GM18951 (cell line): ENCODE data around the gene SH2B2.
A peak's percentile ranks its signal among the peaks of the same experiment; 100 is the strongest.

Source experiments
- POLR2A ChIP-seq: IDR thresholded peaks from 4 replicates; pipeline ENCODE4 v1.6.1; 2011; ENCODE audit warnings: mild to moderate bottlenecking; ENCODE audit not compliant: insufficient read length, insufficient read depth; ENCODE audit errors: extremely low read depth
- in situ Hi-C: fragments of 300-500 bp; cut with MboI; formaldehyde crosslinking; loops from one replicate; pipeline ENCODE4 v1.12.0; 2022; ENCODE audit warnings: low sequenced_read_pairs, mixed read lengths, inconsistent platforms; ENCODE audit not compliant: unreplicated experiment

The SH2B2 gene

GRCh38 chr7:102284399-102284798, 2.3 kb upstream of the SH2B2 start:
- TF ChIP-seq POLR2A, result no peak
- in situ Hi-C loops, result loop anchor here (5.0 to 10.0 kb wide), 2 partner anchors 103 to 180 kb away; partner anchors contain the start of genes ALKBH4 and LRWD1

- in situ Hi-C loops, result loop anchor here (5.0 to 10.0 kb wide), 2 partner anchors 102 to 180 kb away; partner anchors contain the start of genes ALKBH4 and LRWD1
- TF ChIP-seq POLR2A, result no peak
Measured at GRCh38 chr7:102284891-102285539, 1.7 kb upstream of the SH2B2 start.

DNA sequence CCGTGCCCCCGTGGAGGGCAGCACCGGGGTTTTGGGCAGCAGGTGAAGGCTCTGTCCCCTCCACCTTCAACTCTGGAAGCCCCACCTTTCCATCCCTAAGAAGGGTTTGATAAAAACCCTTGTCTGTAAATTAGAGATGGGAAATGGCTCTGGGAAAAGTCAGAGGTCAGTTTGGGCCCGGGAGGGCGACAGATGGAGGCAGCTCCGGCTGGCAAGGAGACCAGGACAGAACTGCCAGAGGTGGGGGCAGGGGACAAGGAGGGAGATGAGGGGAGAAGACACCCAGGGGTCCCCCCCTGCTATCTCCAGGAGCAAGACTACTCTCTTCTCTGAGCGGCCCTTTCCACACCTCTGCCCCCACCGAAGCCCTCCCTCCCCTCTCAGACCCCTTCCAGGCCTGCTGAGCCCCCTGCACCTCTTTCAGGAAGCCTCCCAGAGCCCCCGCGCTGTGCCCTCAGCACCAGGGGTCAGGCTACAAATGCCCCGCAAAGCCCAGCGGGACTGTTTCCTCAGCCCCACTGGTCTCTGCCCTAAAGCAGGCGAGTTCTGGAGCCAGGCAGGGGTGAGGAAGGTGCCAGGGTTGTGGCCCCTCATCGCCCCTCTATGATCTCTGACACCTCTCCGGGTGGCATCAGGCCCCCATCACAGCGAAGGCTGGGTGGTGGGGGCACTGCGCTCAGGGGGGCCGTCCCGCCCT, 980 bp upstream of the SH2B2 start:
- no peak for TF ChIP-seq POLR2A
- in situ Hi-C loops, result loop anchor here (10.0 kb wide), 1 partner anchor 179 kb away; the partner anchor contains the start of genes ALKBH4 and LRWD1

DNA sequence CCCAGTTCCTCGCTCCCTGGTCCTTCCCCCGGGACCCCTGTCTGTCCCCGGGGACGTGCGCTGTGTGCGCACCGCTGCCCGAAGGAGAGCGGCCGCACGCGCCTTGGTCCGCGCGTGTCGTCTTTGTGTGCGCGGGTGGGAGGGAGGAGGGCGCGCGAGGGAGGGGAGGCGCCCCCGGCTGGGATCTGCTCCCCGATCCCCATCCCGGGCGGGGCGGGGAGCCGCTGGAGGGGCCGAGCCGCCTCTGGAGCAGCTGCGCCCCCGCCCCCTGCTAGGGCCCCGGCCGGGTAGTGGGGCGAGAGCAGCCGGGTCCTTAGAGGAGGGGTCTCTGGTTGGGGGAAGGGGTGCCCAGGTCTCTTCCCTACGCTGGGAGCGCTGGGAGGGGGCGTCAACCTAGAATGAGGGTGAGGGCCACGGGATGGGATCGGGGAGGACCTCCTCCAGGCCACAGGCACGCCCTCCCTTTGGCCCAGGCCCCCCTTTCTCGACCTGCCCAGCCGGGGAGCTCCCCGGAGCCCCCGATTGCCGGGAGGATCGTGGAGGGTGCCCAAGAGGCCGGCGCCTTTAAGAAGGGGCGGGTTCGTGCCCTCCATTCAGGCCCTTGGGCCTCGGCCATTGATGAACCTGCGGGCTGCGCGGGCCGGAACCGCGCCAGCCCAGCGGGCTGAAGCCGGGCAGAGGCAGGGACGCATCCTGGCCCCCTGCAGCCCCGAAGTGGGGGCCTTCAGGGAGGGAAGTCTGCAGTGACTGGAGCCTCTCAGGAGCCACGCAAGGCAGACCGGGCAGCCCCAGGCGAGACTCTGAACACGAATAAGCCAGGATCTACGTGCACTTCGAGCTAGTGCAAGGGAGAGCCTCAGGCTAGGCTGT, 678 bp downstream of the SH2B2 start:
- peak; percentile 24 for TF ChIP-seq POLR2A
- in situ Hi-C loops, result loop anchor here (10.0 kb wide), 1 partner anchor 177 kb away; the partner anchor contains the start of genes ALKBH4 and LRWD1

- TF ChIP-seq POLR2A, result no peak
- in situ Hi-C loops, result loop anchor here (10.0 kb wide), 1 partner anchor 177 kb away; the partner anchor contains the start of genes ALKBH4 and LRWD1
Measured at GRCh38 chr7:102287981-102288278, 1.3 kb downstream of the SH2B2 start.

- in situ Hi-C loops, result loop anchor here (10.0 kb wide), 1 partner anchor 176 kb away; the partner anchor contains the start of genes ALKBH4 and LRWD1
- no peak for TF ChIP-seq POLR2A
Measured at GRCh38 chr7:102288285-102288930, 1.7 kb downstream of the SH2B2 start.

GRCh38 chr7:102289057-102289456, 2.4 kb downstream of the SH2B2 start:
- in situ Hi-C loops, result loop anchor here (10.0 kb wide), 1 partner anchor 176 kb away; the partner anchor contains the start of genes ALKBH4 and LRWD1
- no peak for TF ChIP-seq POLR2A

DNA sequence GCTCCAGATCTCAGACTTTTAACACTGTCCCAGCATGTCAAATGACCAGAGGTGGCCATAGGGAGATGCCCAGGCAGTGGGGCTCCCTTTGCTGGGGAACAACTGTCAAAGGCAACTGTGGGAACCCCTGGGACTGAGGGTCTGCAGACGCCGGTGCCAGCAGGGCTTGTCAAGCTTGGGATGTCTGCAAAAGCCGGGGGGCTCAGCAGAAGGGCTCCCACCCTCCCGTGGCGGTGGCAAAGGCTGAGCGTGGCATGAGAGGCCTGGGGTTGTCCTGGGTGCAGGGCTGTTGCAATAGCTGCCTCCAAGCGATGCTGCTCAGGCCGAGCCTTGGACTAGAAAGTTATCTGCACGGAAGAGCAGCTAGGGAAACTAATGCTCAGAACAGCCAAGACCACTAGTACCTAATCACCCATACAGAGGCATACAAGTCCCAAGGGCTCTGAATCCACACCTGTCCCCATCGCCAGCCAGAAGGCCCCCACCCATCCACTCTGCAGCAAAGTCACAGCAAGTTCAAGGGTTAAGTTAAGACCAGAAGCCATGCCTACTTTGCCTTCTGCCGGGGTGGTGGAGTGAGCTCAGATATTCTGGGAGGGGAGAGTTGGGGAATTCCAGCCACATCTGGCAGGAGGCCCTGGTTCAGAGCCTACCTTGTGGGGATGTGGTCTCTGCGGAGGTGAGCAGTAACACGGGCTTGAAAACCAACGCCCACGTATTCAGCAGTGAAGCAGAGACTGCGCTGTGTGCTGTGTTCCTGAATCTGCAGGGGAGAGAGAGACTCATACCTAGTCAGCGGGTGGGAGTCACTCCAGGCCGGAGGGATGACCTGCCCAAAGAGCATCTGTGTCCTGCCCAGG, 4.6 kb downstream of the SH2B2 start:
- in situ Hi-C loops, result no loop called here
- no peak for TF ChIP-seq POLR2A

DNA sequence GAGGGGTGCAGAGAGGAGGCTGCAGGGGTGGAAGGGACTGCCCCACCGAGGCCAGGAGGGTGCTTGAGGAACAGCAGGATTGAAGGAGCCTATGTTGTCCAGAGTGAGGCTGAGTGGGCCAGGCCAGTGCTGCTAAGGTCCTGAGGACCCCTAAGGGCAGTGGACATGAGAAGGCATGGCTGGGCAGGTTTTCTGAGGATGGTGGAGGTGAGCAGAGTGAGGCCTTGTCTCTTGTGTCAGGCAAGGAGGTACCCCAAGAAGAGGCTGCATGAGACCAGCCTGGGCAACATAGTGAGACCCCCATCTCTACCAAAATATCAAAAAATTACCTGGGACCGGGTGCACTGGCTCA, 5.2 kb downstream of the SH2B2 start:
- in situ Hi-C loops, result no loop called here

GRCh38 chr7:102292813-102293798, 6.4 kb downstream of the SH2B2 start:
- in situ Hi-C loops, result no loop called here
- TF ChIP-seq POLR2A, result no peak

More for the DNA sequence above, 5.2 kb downstream of the SH2B2 start:
- TF ChIP-seq POLR2A, result no peak

- in situ Hi-C loops, result no loop called here
- TF ChIP-seq POLR2A, result no peak
Measured at GRCh38 chr7:102294589-102294988, 7.9 kb downstream of the SH2B2 start.
